AML-193 (cell line): ENCODE measurements around the gene ABCC1.
"Not testable (repeated sequence)": the region's sequence is repeated elsewhere in the genome, so short reads cannot be mapped to it uniquely, and the experiment has no call there.

Experiments used
- DNase-seq, 2 experiments: peaks; one replicate each; lab custom pipeline; 2025; lab: John Stamatoyannopoulos, UW

ABCC1 gene

GRCh38 chr16:15949210-15950160 is at the start of gene ABCC1:
TSS of gene ABCC1 (plus strand) at chr16:15949616. CDS start at chr16:15949752, 136 bp downstream.
- no peak for DNase-seq

GRCh38 chr16:15900357-15900756 is 49.1 kb upstream of the ABCC1 start:
- DNase-seq, result no peak

- DNase-seq, result no peak
Measured at GRCh38 chr16:15900901-15901500, 48.4 kb upstream of the ABCC1 start.

- no peak for DNase-seq
Measured at GRCh38 chr16:15903960-15904359, 45.5 kb upstream of the ABCC1 start.

GRCh38 chr16:15906439-15906838 is 43.0 kb upstream of the ABCC1 start:
- no peak for DNase-seq

GRCh38 chr16:15907863-15908478 is 41.4 kb upstream of the ABCC1 start:
- peak in 1 of 2 experiments; percentile 4 for DNase-seq

GRCh38 chr16:15911198-15911597 is 38.2 kb upstream of the ABCC1 start:
- no peak for DNase-seq

GRCh38 chr16:15913046-15913698 is 36.2 kb upstream of the ABCC1 start:
- DNase-seq, result no peak

GRCh38 chr16:15915555-15916081 is 33.8 kb upstream of the ABCC1 start:
- DNase-seq, result no peak

GRCh38 chr16:15916323-15916722 is 33.1 kb upstream of the ABCC1 start:
- no peak for DNase-seq

- not testable (repeated sequence) for DNase-seq
Measured at GRCh38 chr16:15918314-15918713, 31.1 kb upstream of the ABCC1 start.

GRCh38 chr16:15919331-15919730 is 30.1 kb upstream of the ABCC1 start:
- DNase-seq, result no peak

GRCh38 chr16:15924996-15925395 is 24.4 kb upstream of the ABCC1 start:
- no peak for DNase-seq

- DNase-seq, result no peak
Measured at GRCh38 chr16:15925631-15926030, 23.8 kb upstream of the ABCC1 start.

- DNase-seq, result no peak
Measured at GRCh38 chr16:15928261-15929104, 20.9 kb upstream of the ABCC1 start.

GRCh38 chr16:15932939-15933338 is 16.5 kb upstream of the ABCC1 start:
- no peak for DNase-seq

- DNase-seq, result no peak
Measured at GRCh38 chr16:15933781-15934180, 15.6 kb upstream of the ABCC1 start.

- no peak for DNase-seq
Measured at GRCh38 chr16:15934991-15935390, 14.4 kb upstream of the ABCC1 start.

- DNase-seq, result not testable (repeated sequence)
Measured at GRCh38 chr16:15936809-15937208, 12.6 kb upstream of the ABCC1 start.

GRCh38 chr16:15942931-15943690 is 6.3 kb upstream of the ABCC1 start:
- no peak for DNase-seq
